GM18507 (cell line): ENCODE measurements around the gene ALKBH1.
"Not testable (repeated sequence)": the region's sequence is repeated elsewhere in the genome, so short reads cannot be mapped to it uniquely, and the experiment has no call there.

ENCODE experiments used
- DNase-seq: peaks from one replicate; pipeline ENCODE4 v3.0.0; 2011; ENCODE audit warnings: low read depth; ENCODE audit not compliant: insufficient read length; ENCODE audit errors: extremely low spot score
- FAIRE-seq: peaks from 2 replicates; lab custom pipeline; 2011; peaks lifted over from hg19 to GRCh38; lab: Jason Lieb, UNC

The ALKBH1 gene, protein sequence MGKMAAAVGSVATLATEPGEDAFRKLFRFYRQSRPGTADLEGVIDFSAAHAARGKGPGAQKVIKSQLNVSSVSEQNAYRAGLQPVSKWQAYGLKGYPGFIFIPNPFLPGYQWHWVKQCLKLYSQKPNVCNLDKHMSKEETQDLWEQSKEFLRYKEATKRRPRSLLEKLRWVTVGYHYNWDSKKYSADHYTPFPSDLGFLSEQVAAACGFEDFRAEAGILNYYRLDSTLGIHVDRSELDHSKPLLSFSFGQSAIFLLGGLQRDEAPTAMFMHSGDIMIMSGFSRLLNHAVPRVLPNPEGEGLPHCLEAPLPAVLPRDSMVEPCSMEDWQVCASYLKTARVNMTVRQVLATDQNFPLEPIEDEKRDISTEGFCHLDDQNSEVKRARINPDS

DNA sequence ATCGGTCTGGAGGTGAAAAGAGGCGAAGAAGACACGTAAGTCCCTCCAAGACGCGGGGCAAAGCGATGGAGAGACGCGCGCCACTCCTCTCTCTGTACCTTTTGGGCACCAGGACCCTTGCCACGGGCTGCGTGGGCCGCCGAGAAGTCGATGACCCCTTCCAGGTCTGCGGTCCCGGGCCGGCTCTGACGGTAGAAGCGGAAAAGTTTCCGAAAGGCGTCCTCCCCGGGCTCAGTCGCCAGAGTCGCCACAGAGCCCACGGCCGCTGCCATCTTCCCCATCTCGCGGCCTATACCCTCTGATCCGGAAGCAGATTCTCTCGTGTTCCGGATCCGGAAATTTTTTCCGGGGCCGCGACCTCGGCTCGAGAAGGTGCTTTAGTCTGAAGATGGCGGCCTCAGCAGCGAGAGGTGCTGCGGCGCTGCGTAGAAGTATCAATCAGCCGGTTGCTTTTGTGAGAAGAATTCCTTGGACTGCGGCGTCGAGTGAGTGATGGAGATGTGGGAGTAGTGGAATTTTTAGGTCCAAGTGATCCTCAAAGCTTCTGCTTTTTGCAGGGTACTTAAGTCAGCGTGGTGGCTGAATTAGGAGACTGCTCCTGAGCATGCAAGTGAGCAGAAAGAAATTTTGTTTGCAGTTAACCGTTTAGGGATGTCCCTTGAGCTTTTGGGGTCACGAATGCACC lies at the start of gene ALKBH1, which contains the start of gene SLIRP:
TSS of gene ALKBH1 (minus strand) at position 300 of the 685 bp plus-strand sequence. CDS start at position 281, 19 bp downstream.
TSS of gene SLIRP (plus strand) at position 380 of the 685 bp plus-strand sequence. CDS start at position 389, 9 bp downstream.
- DNase-seq = peak; percentile 85
- FAIRE-seq = peak; percentile 89

DNA sequence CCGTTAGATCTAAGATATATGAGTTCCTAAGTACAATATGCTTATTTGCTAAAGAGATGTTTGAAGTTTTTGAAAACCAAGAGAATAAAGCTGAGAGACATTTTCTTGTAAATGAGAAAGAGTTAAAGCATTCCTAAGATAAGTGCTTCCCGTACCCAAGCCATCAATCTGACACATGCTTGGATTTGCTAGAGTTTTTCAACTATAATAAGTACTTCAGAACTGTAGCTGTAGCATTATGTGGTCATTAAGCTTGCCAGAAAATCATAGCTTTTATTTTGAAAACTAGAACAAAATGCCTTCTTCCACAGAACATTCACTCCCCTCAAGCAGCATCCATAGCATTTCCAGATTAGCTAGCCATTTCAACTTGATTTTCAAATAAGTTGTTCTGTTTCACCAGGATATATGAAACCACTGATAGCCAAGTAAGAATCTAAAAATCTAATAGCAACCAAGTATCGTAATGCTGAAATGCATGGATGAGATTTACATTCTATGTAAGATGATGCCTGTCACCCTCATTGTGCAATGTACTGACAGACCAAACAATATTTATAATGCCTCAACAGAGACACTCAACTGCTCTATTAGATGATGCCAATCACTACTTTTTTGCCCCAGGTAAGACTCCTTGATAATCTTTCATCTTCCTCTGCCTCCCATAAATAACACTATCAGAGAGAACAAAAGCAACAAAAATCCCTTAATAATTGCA lies 45.1 kb upstream of the ALKBH1 start:
- FAIRE-seq (no peak), DNase-seq (no peak)

DNA sequence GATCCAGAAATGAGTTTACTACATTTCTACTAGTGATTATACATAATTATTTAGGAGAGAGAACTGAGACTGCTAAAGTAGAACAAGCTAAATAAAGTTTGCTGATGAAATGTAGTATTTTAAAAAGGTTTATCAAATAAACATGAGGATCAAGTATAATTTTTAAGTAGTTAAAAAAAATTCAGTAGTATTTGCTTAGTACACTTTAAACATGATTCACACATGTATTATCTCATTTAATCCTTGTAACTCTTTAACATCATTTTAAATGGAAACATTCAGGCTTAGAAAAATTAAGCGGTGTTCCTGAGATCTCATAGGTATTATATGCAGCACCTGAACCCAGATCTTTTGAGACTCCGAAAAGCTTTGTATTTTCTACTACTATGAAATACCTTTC lies 44.4 kb upstream of the ALKBH1 start:
- DNase-seq = no peak
- no peak for FAIRE-seq

DNA sequence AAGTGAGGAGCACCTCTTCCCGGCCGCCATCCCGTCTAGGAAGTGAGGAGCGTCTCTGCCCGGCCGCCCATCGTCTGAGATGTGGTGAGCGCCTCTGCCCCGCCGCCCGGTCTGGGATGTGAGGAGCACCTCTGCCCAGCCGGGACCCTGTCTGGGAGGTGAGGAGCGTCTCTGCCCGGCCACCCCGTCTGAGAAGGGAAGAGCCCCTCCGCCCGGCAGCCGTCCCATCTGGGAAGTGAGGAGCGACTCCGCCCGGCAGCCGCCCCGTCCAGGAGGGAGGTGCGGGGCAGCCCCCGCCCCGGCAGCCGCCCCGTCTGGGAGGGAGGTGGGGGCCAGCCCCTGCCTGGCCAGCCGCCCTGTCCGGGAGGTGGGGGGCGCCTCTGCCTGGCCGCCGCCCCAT lies 39.6 kb upstream of the ALKBH1 start:
- FAIRE-seq, DNase-seq: not testable (repeated sequence)

DNA sequence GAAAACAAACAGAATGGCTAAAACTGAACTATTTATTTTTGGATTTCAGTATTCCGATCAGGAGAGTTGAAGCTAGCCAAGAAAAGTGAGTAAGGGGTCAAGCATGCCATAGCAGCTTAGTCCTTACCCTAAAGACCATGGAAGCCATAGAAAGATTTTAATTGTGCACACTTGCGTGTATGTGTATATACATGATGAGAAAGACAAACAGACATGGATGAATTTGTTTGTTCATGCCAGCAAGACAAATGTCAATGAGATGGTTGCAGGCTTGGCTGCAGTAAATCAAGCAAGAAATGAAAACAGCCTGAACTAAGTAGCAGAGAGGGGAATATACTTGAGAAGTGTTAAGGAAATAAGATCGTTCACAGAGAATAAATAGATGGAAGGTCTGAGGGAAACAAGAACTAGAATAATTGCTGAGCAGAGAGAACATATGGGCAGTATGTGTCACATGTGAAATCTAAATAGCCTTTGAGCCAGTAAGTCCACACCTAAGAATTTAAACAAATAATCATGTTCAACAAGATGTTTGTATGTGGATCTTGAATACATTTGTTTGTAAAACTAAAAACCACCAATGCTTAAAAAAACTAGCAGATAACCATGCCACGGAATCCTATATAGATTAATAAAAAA lies 38.4 kb upstream of the ALKBH1 start:
- FAIRE-seq = no peak
- DNase-seq = no peak

DNA sequence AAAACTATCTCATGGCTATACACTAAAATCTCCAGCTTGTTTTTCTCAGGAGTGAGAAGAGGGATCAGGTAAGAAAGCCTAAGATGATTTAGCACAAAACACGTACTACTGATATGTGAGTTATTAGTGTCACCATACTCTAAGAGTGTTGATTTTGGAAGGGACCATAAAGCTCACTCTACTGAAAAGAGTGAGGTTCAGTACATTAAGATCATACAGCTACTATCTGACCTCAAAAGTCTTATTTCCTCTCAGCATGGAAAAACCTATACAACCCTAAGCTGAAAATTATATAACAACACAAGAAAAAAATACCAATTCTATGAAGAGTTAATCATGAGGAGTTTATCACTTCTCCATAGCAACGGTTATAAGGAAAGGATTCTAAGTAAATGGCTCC lies 33.6 kb upstream of the ALKBH1 start:
- DNase-seq = no peak
- no peak for FAIRE-seq

DNA sequence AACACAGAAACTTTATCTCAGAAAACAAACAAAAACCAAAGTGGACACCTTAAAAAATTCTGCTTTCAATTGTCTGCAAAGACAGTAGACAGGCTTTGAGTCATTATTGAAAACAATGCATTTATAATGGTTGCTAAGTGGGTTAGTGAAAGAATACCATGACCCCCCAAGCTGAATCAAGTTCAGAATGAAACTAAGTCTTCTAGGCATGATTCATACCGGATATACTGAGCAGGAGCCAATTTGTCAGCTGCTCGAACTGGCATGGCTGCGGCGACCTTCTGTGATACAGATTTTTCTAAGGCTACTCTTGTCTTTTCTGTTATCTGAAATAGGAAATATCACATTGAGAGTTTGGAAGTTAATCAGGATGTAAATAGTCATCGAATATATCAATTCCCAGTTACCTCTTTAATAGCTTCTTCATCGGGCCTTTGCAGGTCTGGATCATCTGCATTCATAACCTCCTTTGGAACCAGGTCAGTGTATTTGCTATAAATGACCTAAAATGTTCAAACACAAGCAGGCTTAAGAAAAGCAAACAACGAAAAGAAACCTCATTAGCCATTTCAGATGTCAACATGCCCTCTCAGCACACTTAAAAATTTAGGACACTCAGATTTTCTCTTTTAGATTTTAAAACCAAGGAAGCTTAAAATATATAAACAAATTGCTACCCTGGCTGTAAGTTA lies 30.9 kb upstream of the ALKBH1 start:
- DNase-seq (no peak), FAIRE-seq (peak; percentile 36)

DNA sequence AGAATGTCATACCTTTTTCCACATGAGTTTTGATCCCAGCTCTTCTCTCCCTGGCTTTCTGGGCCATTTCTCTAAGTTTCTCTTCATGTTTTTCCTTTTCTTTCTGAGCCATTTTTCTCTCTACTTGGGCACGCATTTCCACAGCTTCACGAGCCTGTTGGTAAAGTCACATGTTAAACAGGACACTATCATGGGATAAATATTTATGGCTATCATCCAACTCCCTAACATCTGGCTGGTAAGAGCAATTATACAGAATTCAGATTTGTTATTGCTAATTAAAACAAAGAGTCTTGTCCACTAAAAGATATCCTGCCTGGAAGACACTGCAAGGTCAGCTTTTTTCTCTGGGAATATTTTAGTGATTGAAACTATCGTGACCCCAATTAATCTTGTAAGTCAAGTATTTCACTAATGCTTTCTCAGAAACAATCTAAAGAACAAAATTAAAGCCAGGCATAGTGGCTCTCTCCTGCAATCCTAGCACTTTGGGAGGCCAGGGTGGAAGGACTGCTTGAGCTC lies 23.2 kb upstream of the ALKBH1 start:
- FAIRE-seq (no peak), DNase-seq (no peak)

DNA sequence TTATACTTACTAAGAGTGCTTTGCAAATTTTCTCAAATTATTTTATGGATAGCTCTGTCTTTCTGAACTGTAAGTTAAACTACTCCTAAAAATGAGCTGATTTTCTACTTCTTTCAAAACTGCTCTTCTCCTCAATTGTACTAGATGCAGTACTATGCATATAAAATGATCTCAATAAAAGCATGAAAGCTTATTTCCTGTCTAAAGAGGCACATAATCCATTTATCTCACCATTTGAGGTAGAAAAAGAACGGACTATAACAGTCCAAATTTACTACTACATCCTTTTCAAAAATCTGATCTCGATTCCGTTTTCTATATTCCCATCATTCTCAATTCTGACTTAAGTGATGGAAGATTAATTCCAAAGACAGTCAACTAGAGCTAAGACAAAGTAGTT lies 14.5 kb upstream of the ALKBH1 start:
- no peak for FAIRE-seq
- DNase-seq = no peak

DNA sequence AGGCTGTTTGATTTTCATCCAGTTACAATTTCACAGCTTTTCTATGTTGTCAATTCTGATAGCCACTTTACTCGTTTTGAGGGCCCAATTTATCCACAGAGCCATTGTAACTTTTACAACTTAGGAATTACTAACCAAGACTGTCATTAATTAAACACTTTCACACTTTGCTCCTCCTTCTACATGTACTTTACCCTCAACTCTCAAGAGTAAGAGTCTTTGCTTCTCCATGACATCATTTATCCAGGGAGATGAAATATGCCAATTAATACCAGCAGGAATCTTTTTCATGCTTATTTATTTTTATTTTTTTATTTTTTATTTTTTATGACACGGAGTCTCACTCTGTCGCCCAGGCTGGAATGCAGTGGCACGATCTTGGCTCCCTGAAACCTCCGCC lies 13.6 kb upstream of the ALKBH1 start:
- FAIRE-seq = no peak
- DNase-seq = no peak

DNA sequence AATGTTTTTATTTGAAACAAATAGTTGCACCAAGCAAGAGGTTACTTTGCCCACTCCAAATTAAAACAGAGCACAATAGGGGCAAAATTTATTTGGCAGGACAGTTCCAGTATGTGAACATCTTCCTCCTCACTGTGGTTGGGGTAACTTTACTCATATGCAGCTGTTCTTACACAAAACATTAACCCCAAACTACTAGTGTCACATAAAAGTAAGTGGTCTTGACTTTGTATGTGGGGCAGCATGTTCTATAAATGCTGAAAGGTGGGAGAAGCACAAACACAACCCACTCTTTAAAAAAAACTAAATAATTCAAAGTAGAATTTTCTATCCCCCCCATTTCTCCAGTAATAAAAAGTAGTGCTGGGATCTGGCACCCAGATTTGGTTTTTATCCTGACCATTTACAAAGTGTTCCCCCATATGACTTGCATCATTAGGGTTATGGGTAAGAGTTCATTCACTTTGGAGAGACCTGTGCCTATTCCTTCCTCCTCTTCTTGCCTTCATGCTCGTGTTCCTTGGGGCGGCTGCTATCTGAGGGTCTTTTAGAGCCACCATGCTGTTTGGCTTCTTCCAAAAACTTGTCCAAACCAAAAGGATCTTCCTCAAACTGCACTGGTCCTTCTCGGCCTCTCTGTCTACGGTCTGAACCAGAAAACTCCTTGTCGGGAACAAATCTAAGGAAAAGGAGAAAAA lies 9.9 kb upstream of the ALKBH1 start:
- DNase-seq (no peak), FAIRE-seq (no peak)

DNA sequence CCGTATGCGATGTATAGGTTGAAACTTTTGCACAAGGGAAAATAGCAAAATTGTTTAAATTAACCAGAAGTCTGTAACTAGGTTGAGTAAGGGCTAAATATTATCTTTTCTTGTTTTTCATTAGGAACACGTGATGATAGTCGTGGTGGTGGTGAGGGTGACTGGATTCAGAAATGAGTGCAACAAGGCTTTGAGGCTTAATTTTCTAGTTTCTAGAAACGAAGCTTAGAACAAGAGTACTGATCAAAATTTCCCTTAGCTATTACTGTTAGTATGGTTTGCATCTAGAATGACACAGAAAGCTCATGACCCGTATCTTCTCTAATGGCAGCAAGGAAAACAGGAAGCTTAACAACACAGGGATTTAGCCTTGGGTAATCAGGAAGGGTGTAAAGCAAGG lies 7.1 kb upstream of the ALKBH1 start:
- DNase-seq (no peak), FAIRE-seq (no peak)

DNA sequence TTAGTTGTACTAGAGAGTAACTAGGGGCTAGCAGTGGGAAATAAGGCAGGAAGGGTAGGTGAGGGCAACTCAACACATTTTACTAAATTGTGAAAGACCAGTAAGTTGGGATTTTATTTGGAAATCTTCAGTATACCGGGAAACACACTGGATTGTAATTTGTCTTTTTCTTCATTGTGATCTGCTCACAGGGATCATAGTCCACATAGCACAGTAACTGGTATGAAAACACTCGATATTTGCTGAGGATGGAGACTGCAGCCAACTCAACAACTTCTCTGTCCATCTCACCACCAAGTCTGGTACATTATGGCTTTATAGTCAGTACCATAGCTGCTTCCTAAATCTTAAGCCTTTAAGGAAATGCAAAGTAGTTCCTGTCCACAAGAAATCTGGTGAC lies 2.5 kb upstream of the ALKBH1 start:
- DNase-seq (no peak), FAIRE-seq (no peak)

DNA sequence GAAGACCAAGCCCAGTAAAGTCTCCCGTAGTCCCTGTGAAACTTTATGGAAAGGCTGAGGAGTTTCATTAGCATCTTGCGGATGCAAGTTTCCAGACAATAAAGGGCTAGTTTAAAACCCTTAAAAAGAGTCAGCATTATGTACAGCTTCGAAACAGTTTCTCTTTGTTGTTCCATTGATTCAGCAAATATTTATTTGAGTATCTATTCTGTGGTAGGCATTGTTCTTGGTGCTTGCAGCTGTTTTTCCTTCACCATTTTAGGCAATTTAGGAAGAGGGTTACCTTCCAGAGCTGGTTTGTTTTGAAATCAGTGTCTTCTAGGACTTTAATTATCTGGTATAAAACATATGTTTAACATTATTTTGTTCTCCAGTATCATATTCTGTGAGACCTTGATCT lies 1.6 kb upstream of the ALKBH1 start:
- no peak for DNase-seq
- no peak for FAIRE-seq

DNA sequence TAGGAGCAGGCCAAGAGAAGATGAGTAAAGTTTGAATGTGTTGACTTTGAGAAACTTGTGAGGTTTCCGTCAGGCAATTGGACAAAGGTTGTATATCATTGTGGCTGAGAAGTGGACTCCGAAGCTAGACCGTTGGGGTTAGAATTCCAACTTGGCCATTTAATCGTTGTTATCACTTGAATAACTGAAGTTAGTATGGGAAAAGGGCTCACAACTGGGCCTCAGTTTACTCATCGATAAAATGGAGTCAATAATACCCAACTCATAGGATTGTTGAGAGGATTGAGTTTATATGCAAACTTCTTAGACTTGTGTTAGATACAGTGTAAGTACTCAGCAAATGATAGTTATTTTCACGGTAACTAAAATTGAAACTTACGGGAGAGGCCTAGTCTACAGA lies 926 bp upstream of the ALKBH1 start:
- FAIRE-seq (peak; percentile 62), DNase-seq (no peak)

DNA sequence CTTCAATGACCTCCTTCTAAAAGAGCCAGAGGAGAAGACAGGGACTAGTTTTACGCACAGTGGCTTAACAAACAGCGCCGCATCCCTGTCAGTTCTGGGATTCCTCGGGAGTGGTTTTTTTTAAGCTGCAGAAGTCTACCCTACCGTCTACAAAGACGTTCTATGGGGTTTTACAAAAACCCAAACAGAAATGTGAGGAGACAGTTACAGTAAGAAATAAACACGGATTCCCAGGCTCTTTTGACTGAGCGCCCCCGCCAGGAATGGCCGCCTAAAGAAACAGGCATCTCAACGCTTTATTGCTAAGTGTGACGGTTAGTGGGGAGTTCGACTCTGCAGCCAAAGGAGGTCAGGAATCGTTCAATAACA lies 484 bp downstream of the ALKBH1 start:
- peak; percentile 39 for FAIRE-seq
- DNase-seq = no peak

DNA sequence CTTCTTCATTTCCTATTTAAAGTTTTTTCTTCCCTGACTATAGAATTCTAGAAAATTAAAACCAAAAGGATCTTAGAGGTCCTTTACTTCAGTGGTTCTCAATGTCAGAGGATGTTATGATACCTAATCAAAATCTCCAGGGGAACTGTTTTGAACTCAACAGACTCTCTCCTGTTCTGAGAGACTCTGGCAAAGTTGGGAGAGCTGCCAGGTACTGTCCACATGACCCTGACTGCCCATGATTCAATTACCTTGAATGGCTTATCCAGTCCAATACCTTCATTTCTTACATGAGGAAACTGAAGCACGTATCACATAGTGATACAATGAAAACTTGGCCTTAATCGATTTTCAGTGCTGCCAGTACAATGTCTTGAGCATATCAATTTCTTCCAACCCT lies 16.6 kb downstream of the ALKBH1 start:
- DNase-seq = no peak
- no peak for FAIRE-seq

DNA sequence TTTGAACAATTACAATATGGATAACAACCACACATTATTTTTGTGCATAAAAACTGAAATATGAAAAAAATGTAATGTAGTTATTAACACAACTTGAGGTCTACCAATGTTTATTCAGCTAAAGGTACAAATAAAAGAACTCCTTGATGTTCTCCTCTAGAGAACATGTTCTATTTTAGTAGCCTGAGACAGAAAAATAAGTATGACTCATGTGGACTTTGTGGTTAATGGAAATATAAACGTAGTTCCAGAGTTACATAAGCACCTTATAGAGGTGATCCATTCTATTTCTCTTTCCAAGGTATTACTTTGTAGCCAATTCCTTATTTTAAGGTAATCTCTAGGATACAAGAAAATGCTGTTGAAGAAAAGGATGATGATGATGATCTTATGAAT lies 25.7 kb downstream of the ALKBH1 start:
- FAIRE-seq (no peak), DNase-seq (no peak)
